ENCODE measurements around the gene PDIA5. TPM values are rescaled to one million over a fixed set of nuclear protein-coding genes. Genes with fewer than 3 reads are reported as not detected.
A peak's percentile ranks its signal among the peaks of the same experiment; 100 is the strongest.
"Not testable (repeated sequence)": the region's sequence is repeated elsewhere in the genome, so short reads cannot be mapped to it uniquely, and the experiment has no call there.

The PDIA5 gene
- total RNA-seq, 1 donor from 2014 or later = 33.6 TPM

- peaks cover 55% of the 10 kb centered on the region for H3K36me3 ChIP-seq
- intact Hi-C loops (cut with DNase I) = no loop called here
- ATAC-seq = no peak
These were observed 43.6 kb downstream of the PDIA5 start for GRCh38 chr3:123110282-123110975.

GRCh38 chr3:123110976-123111615 is 44.3 kb downstream of the PDIA5 start:
- ATAC-seq (no peak), DNase-seq (no peak)
- Histone ChIP-seq H3K27me3 (no peaks in the 10 kb centered on the region), H3K36me3 (peaks cover 50% of the 10 kb centered on the region), H3K4me3 (no peak overlapping the region), H3K4me1 (no peaks in the 10 kb centered on the region), H3K9me3 (no peaks in the 10 kb centered on the region), H3K27ac (no peak overlapping the region)
- TF ChIP-seq CTCF (IDR thresholded peaks at IDR 0.05) = no peak
- intact Hi-C loops (cut with DNase I) = no loop called here

More at GRCh38 chr3:123110282-123110975, 43.6 kb downstream of the PDIA5 start:
- no peak for TF ChIP-seq CTCF (IDR thresholded peaks at IDR 0.05)
- Histone ChIP-seq H3K4me1 (no peaks in the 10 kb centered on the region), H3K4me3 (no peak overlapping the region), H3K27me3 (no peaks in the 10 kb centered on the region), H3K27ac (no peak overlapping the region), H3K9me3 (no peaks in the 10 kb centered on the region)
- no peak for DNase-seq

- peaks cover 45% of the 10 kb centered on the region for H3K36me3 ChIP-seq
These were observed 44.8 kb downstream of the PDIA5 start for GRCh38 chr3:123111640-123112039.

GRCh38 chr3:123112232-123112631 is 45.4 kb downstream of the PDIA5 start:
- intact Hi-C loops (cut with DNase I) = no loop called here
- Histone ChIP-seq H3K4me3 (no peak overlapping the region), H3K4me1 (no peaks in the 10 kb centered on the region), H3K36me3 (peaks cover 39% of the 10 kb centered on the region), H3K27me3 (no peaks in the 10 kb centered on the region), H3K27ac (no peak overlapping the region), H3K9me3 (no peaks in the 10 kb centered on the region)
- no peak for DNase-seq
- ATAC-seq = no peak
- TF ChIP-seq CTCF (IDR thresholded peaks at IDR 0.05) = no peak

More at GRCh38 chr3:123111640-123112039, 44.8 kb downstream of the PDIA5 start:
- DNase-seq (no peak), ATAC-seq (no peak)
- Histone ChIP-seq H3K4me1 (no peaks in the 10 kb centered on the region), H3K9me3 (no peaks in the 10 kb centered on the region), H3K27ac (no peak overlapping the region), H3K27me3 (no peaks in the 10 kb centered on the region), H3K4me3 (no peak overlapping the region)
- intact Hi-C loops (cut with DNase I) = no loop called here
- TF ChIP-seq CTCF (IDR thresholded peaks at IDR 0.05) = no peak

- H3K27ac ChIP-seq; DNase-seq; H3K4me1 ChIP-seq; H3K27me3 ChIP-seq; intact Hi-C loops (cut with DNase I); ATAC-seq; H3K4me3 ChIP-seq; H3K9me3 ChIP-seq: not testable (repeated sequence)
- peaks cover 35% of the 10 kb centered on the region for H3K36me3 ChIP-seq
These were observed 45.8 kb downstream of the PDIA5 start for GRCh38 chr3:123112656-123113055.

- intact Hi-C loops (cut with DNase I) = no loop called here
- H3K36me3 ChIP-seq = peaks cover 34% of the 10 kb centered on the region
- H3K4me1 ChIP-seq = no peaks in the 10 kb centered on the region
- no peak for TF ChIP-seq CTCF (IDR thresholded peaks at IDR 0.05)
- DNase-seq (no peak), ATAC-seq (peak; percentile 39)
- H3K4me3 ChIP-seq = no peak overlapping the region
- no peaks in the 10 kb centered on the region for H3K9me3 ChIP-seq
- H3K27ac ChIP-seq = no peak overlapping the region
- no peaks in the 10 kb centered on the region for H3K27me3 ChIP-seq
These were observed 47.1 kb downstream of the PDIA5 start for GRCh38 chr3:123113889-123114450.

Measured in upper lobe of right lung (tissue), 1 donor.